Smooth muscle cell (in vitro differentiated cells): Measurements from ENCODE around the gene CNOT6L. TPM values are rescaled to one million over a fixed set of nuclear protein-coding genes. Genes with fewer than 3 reads are reported as not detected.

Experiments used
- DNase-seq: peaks from one replicate; lab custom pipeline; 2025; ENCODE audit not compliant: unreplicated experiment; lab: John Stamatoyannopoulos, UW
- H2AFZ ChIP-seq: fragments of 200-600 bp; sonication (generic); 2 replicates; pipeline ENCODE4 v1.6.0; 2016; ENCODE audit warnings: antibody characterized with exemption, low read depth, mild to moderate bottlenecking
- H3F3A ChIP-seq: fragments of 200-600 bp; sonication (generic); 2 replicates; pipeline ENCODE4 v1.6.0; 2017; ENCODE audit warnings: antibody characterized with exemption, low read depth
- H3K27ac ChIP-seq: fragments of 200-600 bp; sonication (generic); 2 replicates; pipeline ENCODE4 v1.5.1; 2016; ENCODE audit warnings: low read depth, mild to moderate bottlenecking
- H3K27me3 ChIP-seq: fragments of 200-600 bp; sonication (generic); 2 replicates; pipeline ENCODE4 v1.6.1; 2016; ENCODE audit warnings: low read depth, mild to moderate bottlenecking
- H3K36me3 ChIP-seq: fragments of 200-600 bp; sonication (generic); 2 replicates; pipeline ENCODE4 v1.5.1; 2016; ENCODE audit warnings: low read depth
- H3K4me1 ChIP-seq: fragments of 200-600 bp; sonication (generic); 2 replicates; pipeline ENCODE4 v1.5.1; 2016; ENCODE audit warnings: low read depth
- H3K4me2 ChIP-seq: fragments of 200-600 bp; sonication (generic); 2 replicates; pipeline ENCODE4 v1.6.0; 2016; ENCODE audit warnings: mild to moderate bottlenecking
- H3K4me3 ChIP-seq: fragments of 200-600 bp; sonication (generic); 2 replicates; pipeline ENCODE4 v1.5.1; 2016; ENCODE audit warnings: mild to moderate bottlenecking
- H3K79me2 ChIP-seq: fragments of 200-600 bp; sonication (generic); 2 replicates; pipeline ENCODE4 v1.6.0; 2016; ENCODE audit warnings: low read depth, mild to moderate bottlenecking
- H3K9ac ChIP-seq: fragments of 200-600 bp; sonication (generic); 2 replicates; pipeline ENCODE4 v1.6.0; 2016; ENCODE audit warnings: low read depth
- H3K9me3 ChIP-seq: fragments of 200-600 bp; sonication (generic); replicated peaks from 2 replicates; pipeline ENCODE4 v1.5.1; 2016; ENCODE audit warnings: low read depth
- H4K20me1 ChIP-seq: fragments of 200-600 bp; sonication (generic); 2 replicates; pipeline ENCODE4 v1.6.0; 2016; ENCODE audit warnings: low read depth
- WGBS: methylation state at CpG from one replicate; pipeline ENCODE4 v1.1.7; 2016; ENCODE audit warnings: low lambda C conversion rate; 5-methylcytosine and 5-hydroxymethylcytosine counted together
- polyA plus RNA-seq: library from polyadenylated mRNA; unstranded; fragments of >200 nt; fragmentation: Nextera tagmentation; extraction: Ambion mirVana; gene quantifications from 2 replicates; pipeline ENCODE4 v1.2.1, GENCODE V29; 2016
- total RNA-seq: library from RNA; depleted of rRNA; stranded (reverse); fragments of >200 nt; gene quantifications from 2 replicates; pipeline ENCODE4 v1.2.3, GENCODE V29; 2014
- TF ChIP-seq, protein P1 (sequence below): fragments of 200-600 bp; sonication (generic); IDR thresholded peaks from 2 replicates; pipeline ENCODE4 v1.5.1; 2017; ENCODE audit warnings: borderline replicate concordance, mild to moderate bottlenecking, antibody characterized with exemption; ENCODE audit not compliant: insufficient read depth, poor library complexity, severe bottlenecking

CNOT6L gene
- total and polyA plus RNA-seq, 2 experiments from 2014 or later, result 4.8 to 22.2 TPM

DNA sequence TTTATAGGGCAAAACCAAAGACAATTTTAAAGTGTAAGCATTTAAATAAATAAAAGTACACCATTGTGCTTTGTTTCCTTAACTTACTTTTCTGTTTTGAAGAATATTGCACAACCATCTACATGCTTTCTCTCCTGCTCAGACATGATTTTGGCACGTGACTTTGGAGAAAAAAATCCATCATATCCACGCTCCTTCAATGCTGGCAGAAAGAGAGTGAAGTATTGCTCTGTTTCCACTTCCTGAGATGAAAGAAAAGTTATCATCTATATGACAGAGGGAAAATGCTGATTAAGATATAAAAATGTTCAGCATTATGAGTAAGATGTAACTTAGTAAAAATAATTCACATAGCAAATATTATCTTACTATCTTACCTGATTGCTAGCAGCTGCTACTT is 77.1 kb downstream of the CNOT6L start:
- WGBS, result 91% methylated on average over 2 of the region's 2 CpGs
- no peak overlapping the region for H3K9ac ChIP-seq
- H3K4me2 ChIP-seq, result no peak overlapping the region
- DNase-seq, result no peak
- no peaks in the 10 kb centered on the region for H3F3A ChIP-seq
- no peaks in the 10 kb centered on the region for H3K4me1 ChIP-seq
- TF ChIP-seq, protein P1, sequence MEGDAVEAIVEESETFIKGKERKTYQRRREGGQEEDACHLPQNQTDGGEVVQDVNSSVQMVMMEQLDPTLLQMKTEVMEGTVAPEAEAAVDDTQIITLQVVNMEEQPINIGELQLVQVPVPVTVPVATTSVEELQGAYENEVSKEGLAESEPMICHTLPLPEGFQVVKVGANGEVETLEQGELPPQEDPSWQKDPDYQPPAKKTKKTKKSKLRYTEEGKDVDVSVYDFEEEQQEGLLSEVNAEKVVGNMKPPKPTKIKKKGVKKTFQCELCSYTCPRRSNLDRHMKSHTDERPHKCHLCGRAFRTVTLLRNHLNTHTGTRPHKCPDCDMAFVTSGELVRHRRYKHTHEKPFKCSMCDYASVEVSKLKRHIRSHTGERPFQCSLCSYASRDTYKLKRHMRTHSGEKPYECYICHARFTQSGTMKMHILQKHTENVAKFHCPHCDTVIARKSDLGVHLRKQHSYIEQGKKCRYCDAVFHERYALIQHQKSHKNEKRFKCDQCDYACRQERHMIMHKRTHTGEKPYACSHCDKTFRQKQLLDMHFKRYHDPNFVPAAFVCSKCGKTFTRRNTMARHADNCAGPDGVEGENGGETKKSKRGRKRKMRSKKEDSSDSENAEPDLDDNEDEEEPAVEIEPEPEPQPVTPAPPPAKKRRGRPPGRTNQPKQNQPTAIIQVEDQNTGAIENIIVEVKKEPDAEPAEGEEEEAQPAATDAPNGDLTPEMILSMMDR, result no peak
- H3K27me3 ChIP-seq, result no peaks in the 10 kb centered on the region
- H2AFZ ChIP-seq, result no peak overlapping the region
- H3K79me2 ChIP-seq, result peaks cover under 1% of the 10 kb centered on the region
- peak overlapping the region; percentile 26 for H3K27ac ChIP-seq
- H3K36me3 ChIP-seq, result no peaks in the 10 kb centered on the region
- no peaks in the 10 kb centered on the region for H4K20me1 ChIP-seq
- H3K4me3 ChIP-seq, result no peak overlapping the region
- no peaks in the 10 kb centered on the region for H3K9me3 ChIP-seq

DNA sequence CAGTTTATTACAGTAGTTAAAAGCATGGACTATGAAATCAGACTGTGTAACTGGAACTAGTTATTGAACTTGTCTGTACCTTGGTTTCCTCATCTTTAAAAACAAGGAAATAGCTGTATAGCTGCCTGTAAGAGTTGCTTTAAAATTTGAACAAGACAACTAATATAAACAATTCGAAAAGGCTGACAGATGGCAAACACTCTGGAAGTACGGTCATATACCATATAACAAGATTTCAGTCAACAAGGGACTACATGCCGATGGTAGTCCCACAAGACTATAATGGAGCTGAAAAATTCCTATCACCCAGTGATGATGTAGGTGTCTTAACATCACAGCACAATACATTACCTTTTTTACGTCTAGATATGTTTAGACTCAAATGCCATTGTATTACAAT is 78.7 kb downstream of the CNOT6L start:
- peaks cover 8% of the 10 kb centered on the region for H4K20me1 ChIP-seq
- no peaks in the 10 kb centered on the region for H3K9me3 ChIP-seq
- H3K4me1 ChIP-seq, result no peaks in the 10 kb centered on the region
- H3K4me2 ChIP-seq, result no peak overlapping the region
- H3F3A ChIP-seq, result no peaks in the 10 kb centered on the region
- no peaks in the 10 kb centered on the region for H3K79me2 ChIP-seq
- no peak overlapping the region for H3K9ac ChIP-seq
- H3K4me3 ChIP-seq, result no peak overlapping the region
- TF ChIP-seq, protein P1, result no peak
- H3K27ac ChIP-seq, result no peak overlapping the region
- H3K36me3 ChIP-seq, result no peaks in the 10 kb centered on the region
- no peak for DNase-seq
- H3K27me3 ChIP-seq, result no peaks in the 10 kb centered on the region
- WGBS, result 95% methylated on average over 4 of the region's 4 CpGs
- H2AFZ ChIP-seq, result no peak overlapping the region

DNA sequence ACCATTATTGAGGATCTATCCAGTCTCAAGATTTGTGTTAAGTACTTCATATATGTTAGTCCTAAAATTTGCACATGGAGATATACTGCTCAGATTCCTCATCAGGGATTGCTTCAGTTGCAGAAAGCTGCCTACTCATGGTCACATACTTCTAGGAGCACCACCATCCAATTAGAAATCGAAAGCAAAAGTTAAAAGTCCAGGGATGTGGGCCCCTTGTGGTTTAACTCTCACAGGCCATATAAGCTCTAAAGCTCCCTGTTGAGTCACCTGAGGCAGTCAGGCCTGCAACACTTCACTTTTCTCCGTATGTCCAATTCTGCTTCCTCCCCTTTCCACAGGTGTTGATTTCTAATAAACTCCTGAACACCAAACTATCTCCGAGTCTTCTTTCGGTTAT is 84.2 kb downstream of the CNOT6L start:
- H3K4me2 ChIP-seq, result peak overlapping the region; percentile 52
- H2AFZ ChIP-seq, result no peak overlapping the region
- 57% methylated on average over 4 of the region's 4 CpGs for WGBS
- H3K27me3 ChIP-seq, result no peaks in the 10 kb centered on the region
- no peak overlapping the region for H3K27ac ChIP-seq
- peaks cover 24% of the 10 kb centered on the region for H4K20me1 ChIP-seq
- H3K9me3 ChIP-seq, result no peaks in the 10 kb centered on the region
- no peak for DNase-seq
- no peak overlapping the region for H3K9ac ChIP-seq
- no peak overlapping the region for H3K4me3 ChIP-seq
- peaks cover 5% of the 10 kb centered on the region for H3K4me1 ChIP-seq
- TF ChIP-seq, protein P1, result no peak
- H3K79me2 ChIP-seq, result no peaks in the 10 kb centered on the region
- H3K36me3 ChIP-seq, result no peaks in the 10 kb centered on the region
- H3F3A ChIP-seq, result no peaks in the 10 kb centered on the region

DNA sequence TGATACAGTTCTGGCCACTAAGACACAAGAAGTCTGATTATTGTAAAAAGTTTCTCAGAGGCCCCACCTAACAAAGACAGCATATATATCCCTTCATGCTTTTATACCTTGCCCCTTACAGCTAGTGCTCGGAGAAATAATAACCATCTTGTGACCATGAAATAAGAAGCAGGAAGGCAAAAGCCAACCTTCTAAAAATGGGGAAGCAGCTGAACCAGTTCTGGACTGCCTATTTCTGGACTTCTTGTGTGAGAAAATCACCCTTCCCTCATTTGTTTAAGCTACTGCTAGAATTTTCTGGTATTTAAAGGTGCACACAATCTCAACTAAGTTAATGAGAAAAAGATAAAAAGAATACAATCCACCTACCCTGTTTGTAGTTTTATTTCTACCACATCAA is 87.5 kb downstream of the CNOT6L start:
- Histone ChIP-seq H3K9ac (no peak overlapping the region), H4K20me1 (peaks cover 20% of the 10 kb centered on the region), H3K9me3 (no peaks in the 10 kb centered on the region), H3K27me3 (no peaks in the 10 kb centered on the region), H2AFZ (no peak overlapping the region), H3K27ac (no peak overlapping the region), H3K79me2 (no peaks in the 10 kb centered on the region), H3K4me3 (no peak overlapping the region), H3F3A (no peaks in the 10 kb centered on the region), H3K4me2 (no peak overlapping the region), H3K4me1 (peaks cover 5% of the 10 kb centered on the region), H3K36me3 (peaks cover 11% of the 10 kb centered on the region)
- WGBS, result 97% methylated on average over 1 of the region's 1 CpG
- DNase-seq, result no peak
- TF ChIP-seq, protein P1, result no peak
